ENCODE data around the gene TERB1.

GRCh38 chr16:66741950-66742808, 59.2 kb downstream of the TERB1 start:
- TF ChIP-seq, protein P1, sequence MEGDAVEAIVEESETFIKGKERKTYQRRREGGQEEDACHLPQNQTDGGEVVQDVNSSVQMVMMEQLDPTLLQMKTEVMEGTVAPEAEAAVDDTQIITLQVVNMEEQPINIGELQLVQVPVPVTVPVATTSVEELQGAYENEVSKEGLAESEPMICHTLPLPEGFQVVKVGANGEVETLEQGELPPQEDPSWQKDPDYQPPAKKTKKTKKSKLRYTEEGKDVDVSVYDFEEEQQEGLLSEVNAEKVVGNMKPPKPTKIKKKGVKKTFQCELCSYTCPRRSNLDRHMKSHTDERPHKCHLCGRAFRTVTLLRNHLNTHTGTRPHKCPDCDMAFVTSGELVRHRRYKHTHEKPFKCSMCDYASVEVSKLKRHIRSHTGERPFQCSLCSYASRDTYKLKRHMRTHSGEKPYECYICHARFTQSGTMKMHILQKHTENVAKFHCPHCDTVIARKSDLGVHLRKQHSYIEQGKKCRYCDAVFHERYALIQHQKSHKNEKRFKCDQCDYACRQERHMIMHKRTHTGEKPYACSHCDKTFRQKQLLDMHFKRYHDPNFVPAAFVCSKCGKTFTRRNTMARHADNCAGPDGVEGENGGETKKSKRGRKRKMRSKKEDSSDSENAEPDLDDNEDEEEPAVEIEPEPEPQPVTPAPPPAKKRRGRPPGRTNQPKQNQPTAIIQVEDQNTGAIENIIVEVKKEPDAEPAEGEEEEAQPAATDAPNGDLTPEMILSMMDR (IDR thresholded peaks at IDR 0.05; ENCODE audit: poor library complexity): no peak
- no peak for TF ChIP-seq EZH2 (IDR thresholded peaks at IDR 0.05; ENCODE audit: borderline replicate concordance)

Data from hepatocyte (in vitro differentiated cells).